IMR-90 (cell line): Measurements from ENCODE around the gene POU3F2. TPM values are rescaled to one million over a fixed set of nuclear protein-coding genes. Genes with fewer than 3 reads are reported as not detected.

Source experiments
- ELK1 ChIP-seq: fragments of 150-350 bp; IDR thresholded peaks from 2 replicates; pipeline ENCODE4 v1.6.1; 2016; ENCODE audit warnings: low read depth, mild to moderate bottlenecking, low read length, moderate library complexity, borderline replicate concordance
- FOS ChIP-seq: fragments of 150-350 bp; IDR thresholded peaks from 2 replicates; pipeline ENCODE4 v1.6.1; 2016; ENCODE audit warnings: low read depth, low read length
- MAFK ChIP-seq: IDR thresholded peaks from 2 replicates; pipeline ENCODE4 v1.6.1; 2012; ENCODE audit warnings: low read depth, low read length, improper control_type of control experiment
- USF2 ChIP-seq: fragments of 150-350 bp; IDR thresholded peaks from 2 replicates; pipeline ENCODE4 v1.6.1; 2017; ENCODE audit warnings: mild to moderate bottlenecking, antibody characterized with exemption, low read length, low read depth
- polyA plus RNA-seq, 3 experiments: library from polyadenylated mRNA; depleted of rRNA; stranded (reverse); fragments of >200 nt; gene quantifications; 2 replicates each; pipeline ENCODE4 v1.2.3, GENCODE V29; 2012; ENCODE audit warnings: low replicate concordance in 1 of 3
- total RNA-seq: library from RNA; depleted of rRNA; stranded (reverse); fragments of >200 nt; gene quantifications from 2 replicates; pipeline ENCODE4 v1.2.3, GENCODE V29; 2012

POU3F2 gene
- total and polyA plus RNA-seq, 2 of the 4 experiments (the other 2 are of a cell fraction) = not detected

GRCh38 chr6:98843271-98844243 lies 9.2 kb downstream of the POU3F2 start (continued):
- TF ChIP-seq ELK1 (no peak), MAFK (no peak), USF2 (no peak), FOS (no peak)
